Lower lobe of right lung (tissue), 2 donors: ENCODE results near the gene PRM3. TPM values are rescaled to one million over a fixed set of nuclear protein-coding genes. Genes with fewer than 3 reads are reported as not detected.

Experiments used
- ATAC-seq, 2 donors: fragments of 200-7000 bp; cut with Tn5 transposase; one replicate each; pipeline ENCODE4 v1.9.1; 2020 to 2022; ENCODE audit warnings: mild to moderate bottlenecking in 2 of 2, moderate library complexity in 2 of 2
- DNase-seq: peaks from one replicate; pipeline ENCODE4 v3.0.0-alpha.2; 2020
- H3K27ac ChIP-seq: fragments of 200-600 bp; one replicate; pipeline ENCODE4 v1.8.0; 2022
- H3K27me3 ChIP-seq: fragments of 200-600 bp; one replicate; pipeline ENCODE4 v1.8.0; 2022; ENCODE audit warnings: low read depth
- H3K36me3 ChIP-seq: fragments of 200-600 bp; one replicate; pipeline ENCODE4 v1.8.0; 2022; ENCODE audit warnings: mild to moderate bottlenecking
- H3K4me1 ChIP-seq: fragments of 200-600 bp; one replicate; pipeline ENCODE4 v1.8.0; 2022
- H3K4me3 ChIP-seq: fragments of 200-600 bp; one replicate; pipeline ENCODE4 v1.8.0; 2022; ENCODE audit warnings: mild to moderate bottlenecking
- H3K9me3 ChIP-seq: fragments of 200-600 bp; one replicate; pipeline ENCODE4 v1.8.0; 2022
- CTCF ChIP-seq: fragments of 200-600 bp; IDR thresholded peaks from one replicate; pipeline ENCODE4 v1.8.0; 2022; ENCODE audit warnings: antibody characterized with exemption, mild to moderate bottlenecking
- intact Hi-C: fragments of 100-400 bp; cut with DNase I; formaldehyde crosslinking; loops from one replicate; pipeline ENCODE4 v1.11.0; 2022
- total RNA-seq: library from RNA; stranded (reverse); fragmentation: NEBNext Ultra II Directional; extraction: Animal tissue kit (Norgen Biotek cat#: 25700); gene quantifications from one replicate; pipeline ENCODE4 v1.2.1, GENCODE V29; 2021
- donor health status: DM: no; HTN: yes; CAD: no; lungs with severe emphysema.

The PRM3 gene
- total RNA-seq, 1 donor from 2014 or later, result not detected

- no peak overlapping the region for H3K4me3 ChIP-seq
- DNase-seq (no peak), ATAC-seq (no peak)
- H3K27ac ChIP-seq, result no peak overlapping the region
- peaks cover 5% of the 10 kb centered on the region for H3K4me1 ChIP-seq
- no peaks in the 10 kb centered on the region for H3K36me3 ChIP-seq
- no peaks in the 10 kb centered on the region for H3K9me3 ChIP-seq
- no peak for TF ChIP-seq CTCF
- intact Hi-C loops, result no loop called here
- H3K27me3 ChIP-seq, result no peaks in the 10 kb centered on the region
These were observed 2.7 kb downstream of the PRM3 start for GRCh38 chr16:11270602-11271162.

DNA sequence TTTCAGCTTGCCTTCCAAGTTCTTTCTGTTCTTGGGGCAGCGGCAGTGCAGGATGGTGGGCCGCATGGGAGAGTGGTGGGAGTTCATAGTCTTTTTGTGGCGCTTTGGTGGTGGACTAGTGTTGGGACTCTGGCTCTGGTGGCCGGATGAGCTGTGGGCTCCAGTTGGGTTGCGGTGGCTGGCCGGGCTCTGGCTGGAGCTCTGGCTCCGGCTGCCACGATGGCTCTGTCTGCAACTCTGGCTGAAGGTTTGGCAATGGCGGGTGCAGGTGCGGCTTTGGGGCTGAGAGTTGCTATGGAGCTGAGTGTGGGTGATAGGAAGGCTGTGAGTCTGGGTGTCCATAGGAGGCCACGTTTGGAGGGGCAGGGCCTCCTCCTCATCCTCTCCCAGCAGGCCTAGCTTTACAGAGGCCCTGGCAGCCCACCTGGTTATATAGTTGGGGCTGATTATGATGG is 4.5 kb downstream of the PRM3 start, which contains the start of gene TNP2:
TNP2 (minus strand) TSS at position 405 of the 455 bp plus-strand sequence; CDS start at position 342, 63 bp downstream.
- H3K36me3 ChIP-seq, result no peaks in the 10 kb centered on the region
- peaks cover 12% of the 10 kb centered on the region for H3K4me1 ChIP-seq
- H3K4me3 ChIP-seq, result no peak within 1 kb of the TSS
- H3K9me3 ChIP-seq, result no peaks in the 10 kb centered on the region
- intact Hi-C loops, result no loop called here
- no peak within 1 kb of the TSS for H3K27ac ChIP-seq
- TF ChIP-seq CTCF, result no peak
- H3K27me3 ChIP-seq, result no peaks in the 10 kb centered on the region
- no peak for ATAC-seq
- no peak for DNase-seq

DNA sequence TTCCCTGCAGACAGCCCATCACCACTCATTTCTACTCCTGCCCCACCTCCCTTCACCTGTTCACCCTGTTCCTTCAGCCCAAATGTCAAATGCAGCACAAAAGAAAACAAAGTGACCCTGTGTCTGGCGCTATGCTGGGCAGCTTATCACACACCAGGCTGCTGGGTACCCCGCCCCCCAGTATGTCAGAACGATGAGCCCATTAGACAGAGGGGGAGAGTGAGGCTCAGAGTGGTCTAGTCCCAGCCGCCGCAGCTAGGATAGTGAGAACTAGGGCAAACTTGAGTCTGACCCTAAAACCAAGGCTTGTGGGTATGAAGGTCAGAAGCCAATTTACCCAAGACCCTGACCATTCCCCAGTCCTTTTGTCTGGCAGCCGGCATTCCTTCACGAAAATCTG is 8.3 kb downstream of the PRM3 start:
- no peak for DNase-seq

DNA sequence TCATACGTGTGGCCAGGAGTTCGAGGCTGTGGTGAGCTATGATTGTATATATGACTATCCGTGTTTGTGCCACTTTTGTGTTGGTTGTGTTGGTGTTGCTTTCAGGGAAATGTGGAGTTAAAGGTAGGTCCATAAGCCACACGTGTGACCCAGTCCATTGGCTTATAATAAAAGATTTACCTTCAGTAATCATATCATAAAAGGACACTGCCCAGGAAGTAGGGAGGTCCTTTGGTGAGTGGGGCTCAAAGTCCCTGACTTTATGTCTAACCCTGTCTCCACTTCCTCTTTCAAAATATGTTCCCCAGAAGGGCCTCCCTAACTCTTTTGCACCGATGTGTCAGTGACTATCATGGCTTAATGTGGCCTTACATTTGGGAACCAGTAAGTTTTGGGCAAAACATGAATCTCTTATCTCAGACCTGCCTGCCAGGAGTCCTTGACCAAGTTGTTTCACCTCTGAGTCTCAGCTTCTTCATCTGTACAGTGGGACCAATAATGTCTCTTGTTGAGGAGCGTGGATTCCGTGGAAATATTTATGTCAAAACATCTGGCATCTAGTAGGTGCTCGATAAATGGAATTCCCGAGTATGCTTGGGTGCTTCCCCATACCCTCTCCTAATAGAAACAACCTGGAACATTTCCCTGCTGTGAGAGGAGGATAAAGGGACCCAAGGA is 9.1 kb downstream of the PRM3 start:
- H3K36me3 ChIP-seq, result no peaks in the 10 kb centered on the region
- H3K9me3 ChIP-seq, result no peaks in the 10 kb centered on the region
- no peak for DNase-seq
- no peaks in the 10 kb centered on the region for H3K27me3 ChIP-seq
- H3K4me1 ChIP-seq, result peaks cover 19% of the 10 kb centered on the region
- H3K27ac ChIP-seq, result no peak overlapping the region
- TF ChIP-seq CTCF, result no peak
- intact Hi-C loops, result no loop called here
- no peak overlapping the region for H3K4me3 ChIP-seq
- ATAC-seq, result no peak

More for the DNA sequence above, 8.3 kb downstream of the PRM3 start:
- no peaks in the 10 kb centered on the region for H3K36me3 ChIP-seq
- H3K4me1 ChIP-seq, result peaks cover 13% of the 10 kb centered on the region
- H3K9me3 ChIP-seq, result no peaks in the 10 kb centered on the region
- H3K4me3 ChIP-seq, result no peak overlapping the region
- intact Hi-C loops, result no loop called here
- no peak overlapping the region for H3K27ac ChIP-seq
- TF ChIP-seq CTCF, result no peak
- no peaks in the 10 kb centered on the region for H3K27me3 ChIP-seq
- no peak for ATAC-seq

DNA sequence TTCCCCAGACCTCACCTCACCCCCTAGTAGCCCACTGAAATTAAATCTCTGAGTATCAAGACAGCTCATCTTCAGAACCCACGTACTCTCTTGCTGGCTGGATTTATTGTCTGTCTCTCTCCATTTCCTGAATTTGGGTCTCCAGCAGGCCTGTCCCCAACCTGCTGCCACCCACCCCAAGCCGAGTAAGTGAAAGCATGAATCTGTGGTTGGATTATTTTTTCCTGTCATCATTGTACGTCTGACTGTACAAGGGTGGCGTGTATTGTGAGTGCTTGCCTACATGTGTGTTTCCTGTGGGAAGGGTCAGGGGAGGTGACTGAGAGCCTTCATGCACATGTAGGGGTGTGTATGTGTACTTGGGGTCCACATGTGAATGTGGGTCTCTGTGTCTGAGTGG is 9.7 kb downstream of the PRM3 start:
- Histone ChIP-seq H3K27ac (no peak overlapping the region), H3K27me3 (no peaks in the 10 kb centered on the region), H3K9me3 (no peaks in the 10 kb centered on the region), H3K36me3 (no peaks in the 10 kb centered on the region), H3K4me3 (no peak overlapping the region), H3K4me1 (peaks cover 25% of the 10 kb centered on the region)
- no peak for ATAC-seq
- DNase-seq, result no peak
- TF ChIP-seq CTCF, result no peak
- intact Hi-C loops, result no loop called here
